Measurements from ENCODE around the gene GSDMA. TPM values are rescaled to one million over a fixed set of nuclear protein-coding genes. Genes with fewer than 3 reads are reported as not detected.

The GSDMA gene, protein sequence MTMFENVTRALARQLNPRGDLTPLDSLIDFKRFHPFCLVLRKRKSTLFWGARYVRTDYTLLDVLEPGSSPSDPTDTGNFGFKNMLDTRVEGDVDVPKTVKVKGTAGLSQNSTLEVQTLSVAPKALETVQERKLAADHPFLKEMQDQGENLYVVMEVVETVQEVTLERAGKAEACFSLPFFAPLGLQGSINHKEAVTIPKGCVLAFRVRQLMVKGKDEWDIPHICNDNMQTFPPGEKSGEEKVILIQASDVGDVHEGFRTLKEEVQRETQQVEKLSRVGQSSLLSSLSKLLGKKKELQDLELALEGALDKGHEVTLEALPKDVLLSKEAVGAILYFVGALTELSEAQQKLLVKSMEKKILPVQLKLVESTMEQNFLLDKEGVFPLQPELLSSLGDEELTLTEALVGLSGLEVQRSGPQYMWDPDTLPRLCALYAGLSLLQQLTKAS
- not detected in 2 replicates for total RNA-seq

DNA sequence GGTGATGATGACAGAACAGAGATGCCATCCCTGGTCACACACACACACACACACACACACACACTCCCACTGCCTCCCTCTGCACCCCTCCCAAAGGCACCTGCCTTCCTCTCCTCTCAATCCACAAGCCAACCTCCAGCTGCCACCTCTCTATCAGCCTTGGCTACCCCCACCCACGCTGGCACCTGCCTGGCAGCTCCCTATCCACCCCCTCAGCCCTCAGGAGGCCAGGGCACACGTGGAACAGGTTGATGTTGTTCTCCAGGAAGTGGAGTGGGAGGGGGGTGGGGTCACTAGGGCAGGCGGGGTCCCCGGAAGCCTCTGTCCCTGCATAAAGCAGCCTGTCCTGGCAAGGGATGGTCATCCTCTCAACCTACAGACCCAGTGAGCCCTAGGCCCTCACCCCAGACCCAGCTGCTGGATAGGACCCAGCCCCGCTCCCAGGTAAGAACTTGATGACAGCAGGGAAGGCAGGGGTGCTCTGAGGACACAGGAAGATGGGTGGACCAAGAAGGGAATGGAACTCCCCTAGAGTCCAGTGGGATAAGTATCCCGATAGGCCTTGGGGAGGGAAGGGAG is at the start of gene GSDMA:
TSS of gene GSDMA (plus strand) at position 363 of the 579 bp plus-strand sequence. CDS start 2,684 bp downstream, outside the sequence.

DNA sequence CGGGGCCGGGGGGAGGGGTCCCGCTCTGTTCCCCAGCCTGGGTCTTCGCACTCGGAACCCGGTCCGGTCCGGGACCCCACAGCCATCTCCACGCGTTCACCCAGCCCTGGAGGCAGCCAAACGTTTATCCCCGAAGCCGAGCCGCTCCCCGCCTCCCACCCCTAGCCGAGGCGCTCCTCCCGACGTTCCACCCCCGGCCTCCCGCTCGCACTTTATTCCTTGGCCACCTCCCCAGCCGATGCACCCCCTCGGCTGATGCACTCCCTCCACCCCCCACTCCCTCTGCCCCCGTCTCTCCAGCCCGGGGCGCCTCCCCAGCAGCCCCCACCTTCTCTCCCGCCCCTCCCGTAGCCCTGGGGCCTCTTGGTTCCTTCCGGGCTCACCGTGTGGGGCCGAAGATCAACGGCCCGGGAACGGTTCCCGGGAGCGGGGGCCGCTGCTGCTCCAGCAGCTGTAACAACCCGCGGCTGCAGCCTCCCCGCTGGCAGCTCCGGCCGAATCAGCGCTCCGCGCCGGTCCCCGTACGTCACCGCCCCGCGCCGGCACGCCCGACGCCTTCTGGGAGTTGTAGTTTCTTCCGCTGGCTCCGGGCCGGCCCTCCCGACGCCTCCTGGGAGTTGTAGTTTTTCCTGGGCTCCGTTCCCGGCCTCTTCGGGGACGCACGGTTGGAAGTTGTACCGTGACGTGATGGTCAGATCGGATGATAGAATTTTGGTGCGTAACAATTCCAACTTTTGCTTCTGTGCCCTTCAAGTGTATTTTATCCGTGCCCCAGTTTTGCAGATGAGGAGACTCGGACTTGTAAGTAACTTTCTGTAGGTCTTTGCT is 35.5 kb upstream of the GSDMA start, which contains the start of the genes LRRC3C and ORMDL3:
TSS of gene LRRC3C (plus strand) at position 632 of the 828 bp plus-strand sequence. CDS start 13,792 bp downstream, outside the sequence.
TSS of gene ORMDL3 (minus strand) at position 501 of the 828 bp plus-strand sequence. CDS start 3,398 bp downstream, outside the sequence.

DNA sequence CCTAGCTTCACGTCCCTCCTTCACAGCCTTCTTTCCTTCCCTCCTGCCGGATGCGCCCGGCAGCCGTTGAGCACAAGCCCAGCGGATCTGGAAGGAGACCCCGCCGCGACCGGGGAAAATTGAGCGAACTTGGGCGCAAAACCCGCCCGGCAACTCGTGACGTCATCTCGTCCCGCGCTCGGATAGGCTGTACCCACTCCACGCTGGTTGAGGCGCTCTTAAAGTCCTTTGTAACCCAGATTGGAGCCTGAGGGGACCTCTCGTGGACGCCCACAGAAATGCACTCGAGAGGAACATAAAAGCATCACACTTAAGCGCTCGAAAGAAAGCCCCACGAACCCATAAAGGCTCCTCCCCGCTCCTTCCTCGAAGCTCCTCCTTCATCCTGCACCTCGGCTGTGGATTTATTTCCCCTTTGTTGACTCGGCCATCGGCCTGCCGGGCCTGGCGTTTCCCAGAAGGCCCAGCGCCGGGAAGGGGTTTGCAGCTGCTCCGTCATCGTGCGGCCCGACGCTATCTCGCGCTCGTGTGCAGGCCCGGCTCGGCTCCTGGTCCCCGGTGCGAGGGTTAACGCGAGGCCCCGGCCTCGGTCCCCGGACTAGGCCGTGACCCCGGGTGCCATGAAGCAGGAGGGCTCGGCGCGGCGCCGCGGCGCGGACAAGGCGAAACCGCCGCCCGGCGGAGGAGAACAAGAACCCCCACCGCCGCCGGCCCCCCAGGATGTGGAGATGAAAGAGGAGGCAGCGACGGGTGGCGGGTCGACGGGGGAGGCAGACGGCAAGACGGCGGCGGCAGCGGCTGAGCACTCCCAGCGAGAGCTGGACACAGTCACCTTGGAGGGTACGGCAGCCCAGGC is 17.8 kb downstream of the GSDMA start, which contains the start of gene PSMD3:
TSS of gene PSMD3 (plus strand) at position 457 of the 856 bp plus-strand sequence. CDS start at position 621, 164 bp downstream.

DNA sequence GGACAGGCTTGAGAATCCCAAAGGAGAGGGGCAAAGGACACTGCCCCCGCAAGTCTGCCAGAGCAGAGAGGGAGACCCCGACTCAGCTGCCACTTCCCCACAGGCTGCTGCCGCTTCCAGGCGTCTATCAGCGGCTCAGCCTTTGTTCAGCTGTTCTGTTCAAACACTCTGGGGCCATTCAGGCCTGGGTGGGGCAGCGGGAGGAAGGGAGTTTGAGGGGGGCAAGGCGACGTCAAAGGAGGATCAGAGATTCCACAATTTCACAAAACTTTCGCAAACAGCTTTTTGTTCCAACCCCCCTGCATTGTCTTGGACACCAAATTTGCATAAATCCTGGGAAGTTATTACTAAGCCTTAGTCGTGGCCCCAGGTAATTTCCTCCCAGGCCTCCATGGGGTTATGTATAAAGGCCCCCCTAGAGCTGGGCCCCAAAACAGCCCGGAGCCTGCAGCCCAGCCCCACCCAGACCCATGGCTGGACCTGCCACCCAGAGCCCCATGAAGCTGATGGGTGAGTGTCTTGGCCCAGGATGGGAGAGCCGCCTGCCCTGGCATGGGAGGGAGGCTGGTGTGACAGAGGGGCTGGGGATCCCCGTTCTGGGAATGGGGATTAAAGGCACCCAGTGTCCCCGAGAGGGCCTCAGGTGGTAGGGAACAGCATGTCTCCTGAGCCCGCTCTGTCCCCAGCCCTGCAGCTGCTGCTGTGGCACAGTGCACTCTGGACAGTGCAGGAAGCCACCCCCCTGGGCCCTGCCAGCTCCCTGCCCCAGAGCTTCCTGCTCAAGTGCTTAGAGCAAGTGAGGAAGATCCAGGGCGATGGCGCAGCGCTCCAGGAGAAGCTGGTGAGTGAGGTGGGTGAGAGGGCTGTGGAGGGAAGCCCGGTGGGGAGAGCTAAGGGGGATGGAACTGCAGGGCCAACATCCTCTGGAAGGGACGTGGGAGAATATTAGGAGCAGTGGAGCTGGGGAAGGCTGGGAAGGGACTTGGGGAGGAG is 52.5 kb downstream of the GSDMA start, which contains the start of gene CSF3:
TSS of gene CSF3 (plus strand) at position 436 of the 993 bp plus-strand sequence. CDS start at position 471, 35 bp downstream.

Other genes starting within 250 kb of the GSDMA start
- 77.2 and 85.3 TPM in 2 replicates for gene MIEN1, start 232.5 kb upstream of the GSDMA start, total RNA-seq
- 0.27 and 0.30 TPM in 2 replicates for gene GRB7, start 225.1 kb upstream of the GSDMA start, total RNA-seq
- not detected in 2 replicates for gene IKZF3, start 98.7 kb upstream of the GSDMA start, total RNA-seq
- not detected in 2 replicates for gene ZPBP2, start 94.8 kb upstream of the GSDMA start, total RNA-seq
- 0.53 and 1.8 TPM in 2 replicates for gene GSDMB, start 44.4 kb upstream of the GSDMA start, total RNA-seq
- gene ORMDL3, start 35.4 kb upstream of the GSDMA start, total RNA-seq: 15.5 and 19.0 TPM in 2 replicates
- not detected in 2 replicates for gene LRRC3C, start 35.3 kb upstream of the GSDMA start, total RNA-seq
- gene PSMD3, start 17.8 kb downstream of the GSDMA start, total RNA-seq: 144 and 176 TPM in 2 replicates
- gene CSF3, start 52.4 kb downstream of the GSDMA start, total RNA-seq: 8.3 and 11.3 TPM in 2 replicates
- gene MED24, start 91.4 kb downstream of the GSDMA start, total RNA-seq: 95.3 and 99.0 TPM in 2 replicates
- gene THRA, start 100.0 kb downstream of the GSDMA start, total RNA-seq: 11.7 and 16.3 TPM in 2 replicates
- 0.87 and 1.7 TPM in 2 replicates for gene NR1D1, start 137.6 kb downstream of the GSDMA start, total RNA-seq
- gene MSL1, start 159.0 kb downstream of the GSDMA start, total RNA-seq: 45.9 and 49.0 TPM in 2 replicates
- 38.0 and 41.0 TPM in 2 replicates for gene CASC3, start 177.5 kb downstream of the GSDMA start, total RNA-seq
- gene RAPGEFL1, start 214.5 kb downstream of the GSDMA start, total RNA-seq: 0.79 and 1.9 TPM in 2 replicates